Myocyte (in vitro differentiated cells): ENCODE results near the gene CDH13. TPM values are rescaled to one million over a fixed set of nuclear protein-coding genes. Genes with fewer than 3 reads are reported as not detected.

Experiments
- DNase-seq: peaks from one replicate; pipeline ENCODE4 v3.0.0-alpha.2; 2012; ENCODE audit warnings: low read depth
- microRNA counts: library from miRNA; unstranded; fragments of <30 nt; microRNA quantifications from one replicate; lab custom pipeline; 2016
- microRNA-seq: library from miRNA; unstranded; fragments of <30 nt; microRNA quantifications from one replicate; pipeline ENCODE4, GENCODE V29; 2016
- total RNA-seq: library from RNA; depleted of rRNA; stranded (reverse); fragments of >200 nt; gene quantifications from 2 replicates; pipeline ENCODE4 v1.2.3, GENCODE V29; 2014

The CDH13 gene
- total RNA-seq, 1 donor from 2014 or later = 160 TPM

GRCh38 chr16:83842756-83843507 lies 1216.2 kb downstream of the CDH13 start:
- DNase-seq = no peak

DNA sequence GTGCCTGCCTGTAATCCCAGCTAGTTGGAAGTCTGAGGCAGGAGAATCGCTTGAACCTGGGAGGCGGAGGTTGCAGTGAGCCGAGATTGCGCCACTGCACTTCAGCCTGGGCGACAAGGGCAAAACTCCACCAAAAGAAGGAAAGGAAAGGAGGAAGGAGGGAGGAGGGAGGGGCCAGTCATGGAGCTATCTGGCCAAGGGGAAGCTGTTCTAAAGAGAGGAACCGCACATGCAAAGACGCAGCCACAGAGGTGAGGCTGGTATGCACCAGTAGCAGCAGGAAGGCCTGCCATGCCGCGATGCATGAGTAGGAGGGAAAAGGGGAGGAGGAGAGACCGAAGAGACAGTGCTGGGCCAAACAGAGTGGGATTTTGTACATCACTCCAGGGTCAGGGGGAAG lies 1216.9 kb downstream of the CDH13 start:
- no peak for DNase-seq

DNA sequence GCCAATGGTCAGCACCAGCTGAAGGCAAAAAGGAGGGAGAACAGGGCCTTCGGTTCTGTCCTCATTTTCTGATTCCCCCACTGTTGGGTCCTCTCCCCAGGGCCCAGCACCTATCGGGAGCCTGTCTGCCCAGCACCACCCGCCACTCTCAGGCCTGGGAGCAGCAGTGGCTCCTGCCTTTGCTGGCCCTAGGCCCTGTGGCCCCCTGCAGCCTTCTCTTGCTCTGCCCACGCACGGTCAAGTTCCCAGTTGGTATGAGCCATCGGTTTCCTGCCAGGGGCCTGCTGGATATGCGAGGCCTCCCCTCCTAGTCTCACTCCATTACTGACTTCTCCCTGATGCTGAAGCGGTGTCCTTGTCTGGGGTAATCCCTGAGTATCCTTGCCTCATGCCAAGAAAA lies 1218.5 kb downstream of the CDH13 start:
- no peak for DNase-seq

- DNase-seq = no peak
Observed at GRCh38 chr16:83847371-83848225, 1220.8 kb downstream of the CDH13 start.

DNA sequence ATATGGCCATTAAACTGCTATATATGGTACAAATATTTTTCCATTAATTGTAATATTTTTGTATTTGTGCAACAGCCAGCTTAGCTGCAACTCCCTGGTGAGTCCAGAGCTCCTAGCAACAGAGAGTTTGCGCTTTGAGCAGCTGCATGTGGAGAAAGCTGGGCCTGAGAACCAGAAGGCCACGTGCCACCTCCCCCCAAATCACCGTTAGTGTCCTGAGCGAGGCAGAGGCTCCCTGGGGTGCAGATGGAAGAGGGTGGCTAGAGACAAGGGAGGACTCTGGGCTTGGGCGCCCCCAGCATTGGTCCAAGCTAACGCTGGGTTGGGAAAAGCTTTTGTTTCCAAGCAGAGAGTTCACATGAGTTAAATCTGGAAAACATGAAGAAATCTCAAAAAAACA lies 1222.7 kb downstream of the CDH13 start:
- DNase-seq = peak; percentile 31

MicroRNA genes within 50 kb of the gene (microRNA counts, 767-probe panel; counts per million panel counts)
- microRNA hsa-miR-3182 (lab: Ali Mortazavi, UCI) = not detected

Small RNAs within 50 kb of the gene (microRNA-seq; reads per million reads assigned to microRNA genes)
- not detected for gene MIR3182
- gene MIR8058 = not detected
